IMR-90 (cell line): Measurements from ENCODE around the gene CTNNBIP1. TPM values are rescaled to one million over a fixed set of nuclear protein-coding genes. Genes with fewer than 3 reads are reported as not detected.

ENCODE experiments used
- ATAC-seq: fragments of 200-7000 bp; cut with Tn5 transposase; 2 replicates; pipeline ENCODE4 v1.9.1; 2020; ENCODE audit warnings: low read depth, mild to moderate bottlenecking, moderate library complexity
- BruUV-seq: library from RNA; stranded (reverse); fragments of 400-500 nt; replicated peaks from 2 replicates; lab custom pipeline; 2021; lab: Mats Ljungman, UMichigan
- CTCF ChIA-PET: fragments of 300-600 bp; formaldehyde crosslinking; extraction: SDS; loops from one replicate; lab custom pipeline; 2021; ENCODE audit warnings: antibody characterized with exemption; lab: Yijun Ruan, JAX
- POLR2A ChIA-PET: fragments of 300-600 bp; sonication (Branson Sonifier 250); formaldehyde crosslinking; loops from one replicate; lab custom pipeline; 2022; ENCODE audit warnings: antibody characterized with exemption; ENCODE audit not compliant: unreplicated experiment; lab: Charles Lee
- DNase-seq: peaks from one replicate; pipeline ENCODE4 v3.0.0; 2013
- H2AFZ ChIP-seq: replicated peaks from 2 replicates; pipeline ENCODE3; 2013; ENCODE audit warnings: low read length, mild to moderate bottlenecking; ENCODE audit not compliant: poor library complexity
- H2AK5ac ChIP-seq: 2 replicates; pipeline ENCODE4 v1.6.1; 2013; ENCODE audit warnings: low read depth, low read length, inconsistent platforms
- H2AK9ac ChIP-seq: replicated peaks from 2 replicates; pipeline ENCODE3; 2013; ENCODE audit warnings: mild to moderate bottlenecking, low read depth, low read length, moderate library complexity; ENCODE audit not compliant: poor library complexity
- H2BK120ac ChIP-seq: 2 replicates; pipeline ENCODE4 v1.6.1; 2013; ENCODE audit warnings: low read depth, low read length, inconsistent platforms
- H2BK15ac ChIP-seq: 3 replicates; pipeline ENCODE4 v1.6.1; 2013; ENCODE audit warnings: low read depth, low read length, inconsistent platforms
- H2BK20ac ChIP-seq: 2 replicates; pipeline ENCODE4 v1.6.1; 2013; ENCODE audit warnings: low read depth, mild to moderate bottlenecking, inconsistent platforms, low read length, moderate library complexity
- H2BK5ac ChIP-seq: 2 replicates; pipeline ENCODE4 v1.6.1; 2013; ENCODE audit warnings: mild to moderate bottlenecking, low read depth, low read length, inconsistent platforms; ENCODE audit not compliant: poor library complexity, severe bottlenecking
- H3K14ac ChIP-seq: replicated peaks from 2 replicates; pipeline ENCODE4 v1.6.1; 2013; ENCODE audit warnings: low read depth, low read length, inconsistent platforms
- H3K18ac ChIP-seq: 2 replicates; pipeline ENCODE4 v1.6.1; 2013; ENCODE audit warnings: low read depth, low read length, control low read depth
- H3K23ac ChIP-seq: 2 replicates; pipeline ENCODE4 v1.6.1; 2013; ENCODE audit warnings: low read depth, low read length, inconsistent platforms
- H3K27ac ChIP-seq: 2 replicates; pipeline ENCODE4 v1.5.1; 2013; ENCODE audit warnings: mild to moderate bottlenecking, control low read depth, low read length; ENCODE audit not compliant: insufficient read depth
- H3K27me3 ChIP-seq: 2 replicates; pipeline ENCODE4 v1.6.1; 2013; ENCODE audit warnings: low read length; ENCODE audit not compliant: control insufficient read depth, insufficient read depth
- H3K36me3 ChIP-seq: 2 replicates; pipeline ENCODE4 v1.6.1; 2013; ENCODE audit warnings: low read length, mixed read lengths; ENCODE audit not compliant: control insufficient read depth, insufficient read depth
- H3K4ac ChIP-seq: 2 replicates; pipeline ENCODE4 v1.6.1; 2013; ENCODE audit warnings: low read depth, low read length, inconsistent platforms
- H3K4me1 ChIP-seq: 2 replicates; pipeline ENCODE4 v1.6.1; 2013; ENCODE audit warnings: low read length, mixed read lengths; ENCODE audit not compliant: control insufficient read depth, insufficient read depth
- H3K4me2 ChIP-seq: 2 replicates; pipeline ENCODE4 v1.6.1; 2013; ENCODE audit warnings: low read depth, mild to moderate bottlenecking, control low read depth, low read length, moderate library complexity
- H3K4me3 ChIP-seq: 2 replicates; pipeline ENCODE4 v1.5.1; 2013; ENCODE audit warnings: low read depth, mild to moderate bottlenecking, control low read depth, low read length, moderate library complexity; ENCODE audit not compliant: insufficient read depth
- H3K56ac ChIP-seq: 2 replicates; pipeline ENCODE4 v1.6.1; 2013; ENCODE audit warnings: low read length, inconsistent platforms; ENCODE audit not compliant: insufficient read depth; ENCODE audit errors: extremely low read depth
- H3K79me1 ChIP-seq, 2 experiments: 2 replicates each; pipeline ENCODE4 v1.6.1; 2013; ENCODE audit warnings: low read length in 2 of 2, inconsistent platforms in 1 of 2, low read depth in 1 of 2
- H3K9ac ChIP-seq: 2 replicates; pipeline ENCODE4 v1.6.1; 2013; ENCODE audit warnings: low read depth, low read length, control low read depth
- H3K9me1 ChIP-seq: 2 replicates; pipeline ENCODE4 v1.6.1; 2013; ENCODE audit warnings: low read length, inconsistent platforms; ENCODE audit not compliant: insufficient read depth
- H3K9me3 ChIP-seq: 2 replicates; pipeline ENCODE4 v1.6.1; 2013; ENCODE audit warnings: low read length; ENCODE audit not compliant: control insufficient read depth, insufficient read depth
- H4K20me1 ChIP-seq: 2 replicates; pipeline ENCODE4 v1.6.1; 2013; ENCODE audit warnings: low read length, inconsistent platforms; ENCODE audit not compliant: insufficient read depth
- H4K5ac ChIP-seq: 2 replicates; pipeline ENCODE4 v1.6.1; 2013; ENCODE audit warnings: mild to moderate bottlenecking, low read depth, low read length, control low read depth
- H4K8ac ChIP-seq, 2 experiments: 2 replicates each; pipeline ENCODE4 v1.6.1; 2013; ENCODE audit warnings: low read depth in 2 of 2, low read length in 2 of 2, control low read depth in 1 of 2, inconsistent platforms in 1 of 2
- H4K91ac ChIP-seq: 2 replicates; pipeline ENCODE4 v1.6.1; 2013; ENCODE audit warnings: low read depth, low read length, inconsistent platforms; ENCODE audit not compliant: insufficient read depth
- BHLHE40 ChIP-seq: fragments of 150-350 bp; IDR thresholded peaks from 2 replicates; pipeline ENCODE4 v1.6.1; 2016; ENCODE audit warnings: mild to moderate bottlenecking, low read depth, low read length
- CEBPB ChIP-seq: IDR thresholded peaks from 2 replicates; pipeline ENCODE4 v1.6.1; 2012; ENCODE audit warnings: low read depth, low read length, improper control_type of control experiment
- CHD1 ChIP-seq: IDR thresholded peaks from 2 replicates; pipeline ENCODE4 v1.6.1; 2012; ENCODE audit warnings: low read depth, low read length, improper control_type of control experiment
- ELK1 ChIP-seq: fragments of 150-350 bp; IDR thresholded peaks from 2 replicates; pipeline ENCODE4 v1.6.1; 2016; ENCODE audit warnings: low read depth, mild to moderate bottlenecking, low read length, moderate library complexity, borderline replicate concordance
- FOS ChIP-seq: fragments of 150-350 bp; IDR thresholded peaks from 2 replicates; pipeline ENCODE4 v1.6.1; 2016; ENCODE audit warnings: low read depth, low read length
- MXI1 ChIP-seq: IDR thresholded peaks from 2 replicates; pipeline ENCODE4 v1.6.1; 2012; ENCODE audit warnings: low read depth, mild to moderate bottlenecking, low read length, moderate library complexity, borderline replicate concordance
- SMC3 ChIP-seq: fragments of 150-350 bp; IDR thresholded peaks from 2 replicates; pipeline ENCODE4 v1.6.1; 2016; ENCODE audit warnings: low read depth, mild to moderate bottlenecking, antibody characterized with exemption, low read length, moderate library complexity
- WGBS, 2 experiments: methylation state at CpG; one replicate each; pipeline versions ENCODE4 v1.1.5 to v1.1.7; 2013; ENCODE audit warnings: missing lambda C conversion rate in 2 of 2; ENCODE audit not compliant: insufficient read length in 1 of 2; ENCODE audit errors: extremely low coverage in 2 of 2; 5-methylcytosine and 5-hydroxymethylcytosine counted together
- dilution Hi-C: fragments of 300-500 bp; cut with HindIII; formaldehyde crosslinking; loops from one replicate; pipeline ENCODE4 v1.14.3; 2018; ENCODE audit warnings: low sequenced_read_pairs; ENCODE audit not compliant: unreplicated experiment
- in situ Hi-C: fragments of 300-500 bp; cut with MboI; formaldehyde crosslinking; loops from 3 replicates; pipeline ENCODE4 v1.14.3; 2019; ENCODE audit warnings: low sequenced_read_pairs, inconsistent platforms, mixed read lengths
- intact Hi-C: fragments of 100-400 bp; cut with micrococcal nuclease; formaldehyde crosslinking; loops from 2 replicates; pipeline ENCODE4 v1.10.0; 2022
- polyA plus RNA-seq, 3 experiments: library from polyadenylated mRNA; depleted of rRNA; stranded (reverse); fragments of >200 nt; gene quantifications; 2 replicates each; pipeline ENCODE4 v1.2.3, GENCODE V29; 2012; ENCODE audit warnings: low replicate concordance in 1 of 3
- total RNA-seq: library from RNA; depleted of rRNA; stranded (reverse); fragments of >200 nt; gene quantifications from 2 replicates; pipeline ENCODE4 v1.2.3, GENCODE V29; 2012

CTNNBIP1 gene
- total and polyA plus RNA-seq, 2 of the 4 experiments (the other 2 are of a cell fraction): 24.7 to 28.5 TPM

GRCh38 chr1:9870572-9870971 lies 39.5 kb downstream of the CTNNBIP1 start:
- no peak overlapping the region for H4K5ac ChIP-seq
- CTCF ChIA-PET: no interaction called here
- no peak overlapping the region for H3K27ac ChIP-seq
- no CpG with 5 or more reads among the region's 4 CpGs for WGBS, 2 experiments
- no peak overlapping the region for H2BK20ac ChIP-seq
- H2AK5ac ChIP-seq: no peak overlapping the region
- H4K8ac ChIP-seq: no peak overlapping the region
- H3K4me1 ChIP-seq: peaks cover 5% of the 10 kb centered on the region
- H3K56ac ChIP-seq: no peak overlapping the region
- H3K79me1 ChIP-seq: peaks cover 0 to 3% of the 10 kb centered on the region in 2 experiments; a peak in 3 of 4 replicates
- no peak overlapping the region for H3K9ac ChIP-seq
- H2BK5ac ChIP-seq: no peak overlapping the region
- in situ Hi-C loops (loop anchor here (5.0 kb wide), 1 partner anchor 72 kb away; the partner anchor contains the start of genes LZIC and NMNAT1), dilution Hi-C loops (no loop called here), intact Hi-C loops (no loop called here)
- H4K20me1 ChIP-seq: 0 out of 2 replicates have a peak, but pooled peaks cover 4% of the 10 kb centered on the region
- no peak overlapping the region for H4K91ac ChIP-seq
- DNase-seq (no peak), ATAC-seq (no peak)
- H3K14ac ChIP-seq: no peak overlapping the region
- H3K4ac ChIP-seq: no peak overlapping the region
- no peak overlapping the region for H2BK120ac ChIP-seq
- no peak overlapping the region for H3K18ac ChIP-seq
- no peaks in the 10 kb centered on the region for H3K9me3 ChIP-seq
- H2BK15ac ChIP-seq: no peak overlapping the region
- no peak overlapping the region for H2AK9ac ChIP-seq
- H3K36me3 ChIP-seq: peaks cover 11% of the 10 kb centered on the region; the same call in 1 of the 2 replicates
- POLR2A ChIA-PET: no interaction called here
- H3K23ac ChIP-seq: no peak overlapping the region
- no peaks in the 10 kb centered on the region for H3K27me3 ChIP-seq
- H2AFZ ChIP-seq: no peak overlapping the region
- no peaks in the 10 kb centered on the region for H3K9me1 ChIP-seq
- H3K4me3 ChIP-seq: no peak overlapping the region
- TF ChIP-seq CHD1 (no peak), ELK1 (no peak), MXI1 (no peak), CEBPB (no peak), BHLHE40 (no peak), SMC3 (no peak), FOS (no peak)
- BruUV-seq: no TSS peak
- H3K4me2 ChIP-seq: no peak overlapping the region
